GM18499 (cell line): ENCODE data around the gene C2CD4C.
"Not testable (repeated sequence)": the region's sequence is repeated elsewhere in the genome, so short reads cannot be mapped to it uniquely, and the experiment has no call there.

ENCODE experiments used
- ATAC-seq: cut with Tn5 transposase; IDR thresholded peaks from one replicate; pipeline ENCODE4 v1.9.1; 2021; ENCODE audit warnings: moderate number of reproducible peaks; ENCODE audit not compliant: insufficient read depth, unreplicated experiment

The C2CD4C gene

GRCh38 chr19:370641-371330 is 38.2 kb downstream of the C2CD4C start:
- no peak for ATAC-seq

DNA sequence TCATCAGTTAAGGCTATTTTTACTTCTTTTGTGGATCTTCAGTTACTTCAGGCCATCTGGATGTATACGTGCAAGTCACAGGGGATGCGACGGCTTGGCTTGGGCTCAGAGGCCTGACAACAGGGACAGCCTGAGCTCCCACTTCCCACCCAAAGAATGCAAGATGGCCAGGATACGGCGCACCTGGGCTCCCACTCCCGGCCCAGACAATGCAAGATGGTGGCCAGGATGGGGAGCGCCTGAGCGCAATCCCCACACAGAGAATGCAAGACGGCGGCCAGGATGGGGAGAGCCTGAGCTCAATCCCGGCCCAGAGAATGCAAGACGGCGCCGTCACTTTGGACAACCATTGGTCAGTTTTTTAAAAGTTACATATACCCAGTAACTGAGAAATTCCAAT is 39.1 kb downstream of the C2CD4C start:
- ATAC-seq: no peak

- no peak for ATAC-seq
Observed at GRCh38 chr19:369256-369655, 39.7 kb downstream of the C2CD4C start.

DNA sequence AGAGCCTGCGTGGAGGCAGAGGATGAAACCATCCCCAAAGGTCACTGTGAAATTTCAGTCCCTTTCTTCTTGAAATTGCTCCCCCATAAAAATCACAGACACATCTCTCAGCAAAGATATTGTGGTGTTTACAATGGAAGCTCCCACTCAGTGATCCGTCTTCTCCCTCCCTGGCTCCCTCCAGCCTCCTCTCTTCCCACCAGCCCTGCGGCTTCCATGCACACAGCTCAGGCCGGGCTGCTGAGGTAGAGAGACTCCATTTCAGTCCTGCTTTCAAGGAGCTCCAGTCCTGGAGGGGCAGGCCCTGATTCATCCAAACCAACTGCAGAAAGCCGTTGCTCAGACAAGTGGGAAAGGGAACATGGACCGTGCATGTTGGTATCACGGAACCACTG is 40.3 kb downstream of the C2CD4C start:
- ATAC-seq: no peak

DNA sequence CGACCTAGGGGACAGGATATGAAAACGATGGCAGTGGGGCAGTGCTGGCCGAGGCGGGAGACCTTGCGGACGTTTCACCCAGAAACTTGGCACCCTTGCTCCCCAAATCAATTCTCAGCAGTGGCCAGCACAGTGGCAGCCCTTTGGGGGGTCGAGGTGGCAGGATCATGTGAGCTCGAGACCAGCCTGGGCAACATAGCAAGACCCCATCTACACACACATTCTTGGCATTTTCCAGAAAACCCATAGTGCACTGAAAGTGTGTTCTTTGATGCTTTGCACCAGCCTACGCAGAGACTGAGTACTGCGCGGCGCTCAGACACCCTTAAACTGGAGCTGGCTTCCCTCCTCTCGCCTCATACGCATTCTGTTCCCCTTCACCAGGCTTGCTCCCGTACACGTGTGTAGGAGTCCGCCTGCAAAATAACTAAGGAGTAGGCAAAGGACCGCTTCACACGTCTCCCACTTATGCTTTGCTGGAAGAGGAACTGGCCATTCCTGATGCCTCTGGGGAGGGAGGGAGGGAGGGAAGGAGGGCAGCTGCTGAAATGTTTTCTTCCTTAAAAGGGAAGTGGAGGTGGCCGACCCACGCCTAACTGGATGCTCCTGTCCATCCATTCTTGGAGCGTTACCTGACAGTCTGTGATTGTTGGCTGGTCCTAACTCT is 40.9 kb downstream of the C2CD4C start:
- ATAC-seq: no peak

DNA sequence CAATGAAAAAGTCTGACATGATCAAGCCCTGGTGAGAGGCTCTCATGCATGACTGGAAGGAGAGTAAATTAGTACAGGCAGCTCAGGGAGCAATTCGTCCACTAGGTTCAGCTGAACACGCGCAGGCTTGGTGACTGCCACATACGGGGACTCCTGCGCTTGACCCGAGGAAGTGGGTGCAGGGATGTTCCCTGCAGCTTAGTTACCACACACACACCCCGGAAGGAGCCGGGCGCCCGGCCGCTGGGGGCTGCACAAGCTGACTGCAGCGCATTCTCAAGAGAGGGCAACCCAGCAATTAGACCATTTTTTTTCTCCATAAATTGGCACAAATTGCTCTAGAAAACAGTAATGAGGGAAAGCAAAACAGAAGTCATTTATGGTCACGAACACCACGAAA is 41.4 kb downstream of the C2CD4C start:
- no peak for ATAC-seq

DNA sequence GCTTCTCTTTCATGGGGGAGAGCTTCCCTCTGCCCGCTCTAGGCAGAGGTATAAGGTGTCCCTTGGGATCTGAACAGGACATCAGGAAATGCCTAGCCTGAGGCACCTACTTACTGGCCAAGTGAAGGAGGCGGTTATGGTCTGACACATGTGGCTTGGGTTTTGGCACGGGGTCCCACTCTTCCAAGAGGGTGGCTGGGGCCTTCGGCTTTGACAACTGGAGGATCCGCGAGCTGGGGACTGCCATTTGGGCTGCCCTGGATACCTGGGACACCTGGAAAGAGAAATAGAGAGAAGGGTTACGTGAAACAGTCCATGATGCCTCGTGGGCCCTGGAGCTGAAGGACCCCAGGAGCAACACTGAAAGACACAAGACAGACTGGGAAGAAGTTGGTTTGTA is 42.0 kb downstream of the C2CD4C start:
- no peak for ATAC-seq

- no peak for ATAC-seq
Observed at GRCh38 chr19:366205-366783, 42.7 kb downstream of the C2CD4C start.

- no peak for ATAC-seq
Observed at GRCh38 chr19:364496-365287, 44.3 kb downstream of the C2CD4C start.

DNA sequence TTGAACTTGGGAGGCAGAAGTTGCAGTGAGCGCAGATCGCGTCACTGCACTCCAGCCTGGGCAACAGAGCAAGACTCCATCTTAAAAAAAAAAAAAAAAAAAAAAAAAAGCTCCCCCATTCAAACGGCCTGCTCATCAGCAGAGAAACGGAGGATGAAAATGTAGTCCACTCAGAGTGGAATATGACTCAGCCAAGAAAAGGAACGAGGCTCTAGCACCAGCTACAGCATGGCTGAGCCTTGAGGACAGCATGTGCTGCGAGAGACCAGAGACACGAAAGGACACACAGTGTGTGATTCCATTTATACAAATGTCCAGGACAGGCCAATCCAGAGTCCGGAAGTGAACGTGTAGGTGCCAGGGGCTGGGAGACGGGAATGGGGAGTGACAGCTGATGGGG is 46.3 kb downstream of the C2CD4C start:
- ATAC-seq: no peak

DNA sequence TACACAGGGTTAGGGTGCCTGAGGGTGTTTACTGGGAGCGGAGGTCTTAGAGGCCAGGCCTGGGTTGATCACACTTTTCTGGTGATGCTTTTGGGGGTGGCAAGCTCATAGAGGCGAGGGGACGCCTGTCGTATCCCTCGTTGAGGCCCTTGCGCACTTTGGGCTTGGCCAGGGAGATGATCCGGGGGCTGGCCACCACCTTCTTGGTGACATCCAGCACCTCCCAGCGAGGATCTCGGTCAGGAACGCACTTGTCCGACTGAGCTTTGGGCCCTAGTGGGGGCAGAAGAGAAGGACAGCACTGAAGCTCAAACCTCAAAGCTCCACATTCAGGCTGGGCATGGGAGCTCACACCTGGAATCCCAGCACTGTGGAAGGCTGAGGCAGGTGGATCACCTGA is 46.8 kb downstream of the C2CD4C start:
- no peak for ATAC-seq

DNA sequence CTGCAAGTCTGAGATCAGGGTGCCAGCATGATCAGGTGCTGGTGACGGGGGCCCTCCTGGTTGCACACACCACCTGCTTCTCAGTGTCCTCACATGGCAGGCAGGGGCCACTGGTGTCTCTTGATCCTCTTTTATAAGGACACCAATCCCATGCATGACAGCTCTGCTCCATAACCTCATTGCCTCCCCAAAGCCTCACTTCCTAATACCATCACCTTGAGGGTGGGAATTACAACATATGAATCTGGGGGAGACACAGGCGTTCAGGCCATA is 49.4 kb downstream of the C2CD4C start:
- ATAC-seq: no peak

DNA sequence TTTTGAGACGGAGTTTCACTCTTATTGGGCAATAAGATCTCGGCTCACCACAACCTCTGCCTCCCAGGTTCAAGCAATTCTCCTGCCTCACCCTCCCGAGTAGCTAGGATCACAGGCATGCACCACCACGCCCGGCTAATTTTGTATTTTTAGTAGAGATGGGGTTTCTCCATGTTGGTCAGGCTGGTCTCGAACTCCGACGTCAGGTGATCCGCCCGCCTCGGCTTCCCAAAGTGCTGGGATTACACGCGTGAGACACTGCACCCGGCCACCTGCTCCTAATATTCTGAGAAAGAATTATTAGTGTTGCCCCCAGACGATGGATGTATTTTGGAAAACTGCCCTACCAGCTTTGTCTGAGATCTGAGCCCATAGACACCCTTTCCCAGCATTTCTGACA is 53.4 kb downstream of the C2CD4C start:
- ATAC-seq: not testable (repeated sequence)
